ENCODE results near the gene ROCK2. TPM values are rescaled to one million over a fixed set of nuclear protein-coding genes. Genes with fewer than 3 reads are reported as not detected.

ROCK2 gene
- total and polyA plus RNA-seq, 2 of the 8 experiments (the other 6 are each of a cell fraction or from before 2014, with no cell fraction given) = 2.7 to 29.0 TPM

DNA sequence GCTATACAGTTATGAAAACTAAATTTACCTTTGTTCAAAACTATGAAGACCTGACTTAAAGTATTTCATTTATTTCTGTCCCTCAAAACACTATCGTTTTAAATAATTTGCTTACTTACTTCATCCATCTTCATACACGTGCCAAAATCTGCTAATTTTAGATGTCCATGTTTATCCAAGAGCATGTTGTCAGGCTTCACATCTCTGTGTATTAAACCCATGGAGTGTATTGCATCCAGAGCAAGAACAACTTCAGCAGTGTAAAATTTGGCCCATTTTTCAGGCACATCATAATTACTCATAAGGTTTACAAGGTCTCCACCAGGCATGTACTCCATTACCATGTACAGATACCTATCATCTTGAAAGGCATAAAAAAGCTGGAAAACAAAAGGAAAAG, 108.9 kb downstream of the ROCK2 start (continued):
- TF ChIP-seq, protein P1, sequence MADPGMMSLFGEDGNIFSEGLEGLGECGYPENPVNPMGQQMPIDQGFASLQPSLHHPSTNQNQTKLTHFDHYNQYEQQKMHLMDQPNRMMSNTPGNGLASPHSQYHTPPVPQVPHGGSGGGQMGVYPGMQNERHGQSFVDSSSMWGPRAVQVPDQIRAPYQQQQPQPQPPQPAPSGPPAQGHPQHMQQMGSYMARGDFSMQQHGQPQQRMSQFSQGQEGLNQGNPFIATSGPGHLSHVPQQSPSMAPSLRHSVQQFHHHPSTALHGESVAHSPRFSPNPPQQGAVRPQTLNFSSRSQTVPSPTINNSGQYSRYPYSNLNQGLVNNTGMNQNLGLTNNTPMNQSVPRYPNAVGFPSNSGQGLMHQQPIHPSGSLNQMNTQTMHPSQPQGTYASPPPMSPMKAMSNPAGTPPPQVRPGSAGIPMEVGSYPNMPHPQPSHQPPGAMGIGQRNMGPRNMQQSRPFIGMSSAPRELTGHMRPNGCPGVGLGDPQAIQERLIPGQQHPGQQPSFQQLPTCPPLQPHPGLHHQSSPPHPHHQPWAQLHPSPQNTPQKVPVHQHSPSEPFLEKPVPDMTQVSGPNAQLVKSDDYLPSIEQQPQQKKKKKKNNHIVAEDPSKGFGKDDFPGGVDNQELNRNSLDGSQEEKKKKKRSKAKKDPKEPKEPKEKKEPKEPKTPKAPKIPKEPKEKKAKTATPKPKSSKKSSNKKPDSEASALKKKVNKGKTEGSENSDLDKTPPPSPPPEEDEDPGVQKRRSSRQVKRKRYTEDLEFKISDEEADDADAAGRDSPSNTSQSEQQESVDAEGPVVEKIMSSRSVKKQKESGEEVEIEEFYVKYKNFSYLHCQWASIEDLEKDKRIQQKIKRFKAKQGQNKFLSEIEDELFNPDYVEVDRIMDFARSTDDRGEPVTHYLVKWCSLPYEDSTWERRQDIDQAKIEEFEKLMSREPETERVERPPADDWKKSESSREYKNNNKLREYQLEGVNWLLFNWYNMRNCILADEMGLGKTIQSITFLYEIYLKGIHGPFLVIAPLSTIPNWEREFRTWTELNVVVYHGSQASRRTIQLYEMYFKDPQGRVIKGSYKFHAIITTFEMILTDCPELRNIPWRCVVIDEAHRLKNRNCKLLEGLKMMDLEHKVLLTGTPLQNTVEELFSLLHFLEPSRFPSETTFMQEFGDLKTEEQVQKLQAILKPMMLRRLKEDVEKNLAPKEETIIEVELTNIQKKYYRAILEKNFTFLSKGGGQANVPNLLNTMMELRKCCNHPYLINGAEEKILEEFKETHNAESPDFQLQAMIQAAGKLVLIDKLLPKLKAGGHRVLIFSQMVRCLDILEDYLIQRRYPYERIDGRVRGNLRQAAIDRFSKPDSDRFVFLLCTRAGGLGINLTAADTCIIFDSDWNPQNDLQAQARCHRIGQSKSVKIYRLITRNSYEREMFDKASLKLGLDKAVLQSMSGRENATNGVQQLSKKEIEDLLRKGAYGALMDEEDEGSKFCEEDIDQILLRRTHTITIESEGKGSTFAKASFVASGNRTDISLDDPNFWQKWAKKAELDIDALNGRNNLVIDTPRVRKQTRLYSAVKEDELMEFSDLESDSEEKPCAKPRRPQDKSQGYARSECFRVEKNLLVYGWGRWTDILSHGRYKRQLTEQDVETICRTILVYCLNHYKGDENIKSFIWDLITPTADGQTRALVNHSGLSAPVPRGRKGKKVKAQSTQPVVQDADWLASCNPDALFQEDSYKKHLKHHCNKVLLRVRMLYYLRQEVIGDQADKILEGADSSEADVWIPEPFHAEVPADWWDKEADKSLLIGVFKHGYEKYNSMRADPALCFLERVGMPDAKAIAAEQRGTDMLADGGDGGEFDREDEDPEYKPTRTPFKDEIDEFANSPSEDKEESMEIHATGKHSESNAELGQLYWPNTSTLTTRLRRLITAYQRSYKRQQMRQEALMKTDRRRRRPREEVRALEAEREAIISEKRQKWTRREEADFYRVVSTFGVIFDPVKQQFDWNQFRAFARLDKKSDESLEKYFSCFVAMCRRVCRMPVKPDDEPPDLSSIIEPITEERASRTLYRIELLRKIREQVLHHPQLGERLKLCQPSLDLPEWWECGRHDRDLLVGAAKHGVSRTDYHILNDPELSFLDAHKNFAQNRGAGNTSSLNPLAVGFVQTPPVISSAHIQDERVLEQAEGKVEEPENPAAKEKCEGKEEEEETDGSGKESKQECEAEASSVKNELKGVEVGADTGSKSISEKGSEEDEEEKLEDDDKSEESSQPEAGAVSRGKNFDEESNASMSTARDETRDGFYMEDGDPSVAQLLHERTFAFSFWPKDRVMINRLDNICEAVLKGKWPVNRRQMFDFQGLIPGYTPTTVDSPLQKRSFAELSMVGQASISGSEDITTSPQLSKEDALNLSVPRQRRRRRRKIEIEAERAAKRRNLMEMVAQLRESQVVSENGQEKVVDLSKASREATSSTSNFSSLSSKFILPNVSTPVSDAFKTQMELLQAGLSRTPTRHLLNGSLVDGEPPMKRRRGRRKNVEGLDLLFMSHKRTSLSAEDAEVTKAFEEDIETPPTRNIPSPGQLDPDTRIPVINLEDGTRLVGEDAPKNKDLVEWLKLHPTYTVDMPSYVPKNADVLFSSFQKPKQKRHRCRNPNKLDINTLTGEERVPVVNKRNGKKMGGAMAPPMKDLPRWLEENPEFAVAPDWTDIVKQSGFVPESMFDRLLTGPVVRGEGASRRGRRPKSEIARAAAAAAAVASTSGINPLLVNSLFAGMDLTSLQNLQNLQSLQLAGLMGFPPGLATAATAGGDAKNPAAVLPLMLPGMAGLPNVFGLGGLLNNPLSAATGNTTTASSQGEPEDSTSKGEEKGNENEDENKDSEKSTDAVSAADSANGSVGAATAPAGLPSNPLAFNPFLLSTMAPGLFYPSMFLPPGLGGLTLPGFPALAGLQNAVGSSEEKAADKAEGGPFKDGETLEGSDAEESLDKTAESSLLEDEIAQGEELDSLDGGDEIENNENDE (IDR thresholded peaks at IDR 0.05; ENCODE audit: insufficient replicate concordance, low read length) = no peak
- TF ChIP-seq SP1 (IDR thresholded peaks at IDR 0.05; ENCODE audit: low read depth, low read length) = no peak
- TF ChIP-seq, protein P2, sequence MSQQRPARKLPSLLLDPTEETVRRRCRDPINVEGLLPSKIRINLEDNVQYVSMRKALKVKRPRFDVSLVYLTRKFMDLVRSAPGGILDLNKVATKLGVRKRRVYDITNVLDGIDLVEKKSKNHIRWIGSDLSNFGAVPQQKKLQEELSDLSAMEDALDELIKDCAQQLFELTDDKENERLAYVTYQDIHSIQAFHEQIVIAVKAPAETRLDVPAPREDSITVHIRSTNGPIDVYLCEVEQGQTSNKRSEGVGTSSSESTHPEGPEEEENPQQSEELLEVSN (IDR thresholded peaks at IDR 0.05) = no peak
- TF ChIP-seq JUND (IDR thresholded peaks at IDR 0.05; ENCODE audit: low read length) = no peak
- no peak for TF ChIP-seq GTF2F1 (IDR thresholded peaks at IDR 0.05; ENCODE audit: borderline replicate concordance, low read depth, low read length)
- no peak for TF ChIP-seq EGR1 (IDR thresholded peaks at IDR 0.05; ENCODE audit: borderline replicate concordance, low read depth, low read length)
- no peak for TF ChIP-seq CTBP2 (IDR thresholded peaks at IDR 0.05; ENCODE audit: borderline replicate concordance, insufficient read depth, insufficient read length, low read length)
- no peak for TF ChIP-seq PHF8 (conservative IDR thresholded peaks at IDR 0.05; ENCODE audit: low read depth, low read length)
- TF ChIP-seq SP4 (IDR thresholded peaks at IDR 0.05; ENCODE audit: low read length) = no peak
- TF ChIP-seq SIRT6 (IDR thresholded peaks at IDR 0.05; ENCODE audit: low read length) = no peak

Measured in H1 (cell line).